G401.6 (cell line): ENCODE data around the gene GPT2.
A peak's percentile ranks its signal among the peaks of the same experiment; 100 is the strongest.

Experiments
- FAIRE-seq: peaks from 2 replicates; lab custom pipeline; 2012; peaks lifted over from hg19 to GRCh38; lab: Jason Lieb, UNC

GPT2 gene

DNA sequence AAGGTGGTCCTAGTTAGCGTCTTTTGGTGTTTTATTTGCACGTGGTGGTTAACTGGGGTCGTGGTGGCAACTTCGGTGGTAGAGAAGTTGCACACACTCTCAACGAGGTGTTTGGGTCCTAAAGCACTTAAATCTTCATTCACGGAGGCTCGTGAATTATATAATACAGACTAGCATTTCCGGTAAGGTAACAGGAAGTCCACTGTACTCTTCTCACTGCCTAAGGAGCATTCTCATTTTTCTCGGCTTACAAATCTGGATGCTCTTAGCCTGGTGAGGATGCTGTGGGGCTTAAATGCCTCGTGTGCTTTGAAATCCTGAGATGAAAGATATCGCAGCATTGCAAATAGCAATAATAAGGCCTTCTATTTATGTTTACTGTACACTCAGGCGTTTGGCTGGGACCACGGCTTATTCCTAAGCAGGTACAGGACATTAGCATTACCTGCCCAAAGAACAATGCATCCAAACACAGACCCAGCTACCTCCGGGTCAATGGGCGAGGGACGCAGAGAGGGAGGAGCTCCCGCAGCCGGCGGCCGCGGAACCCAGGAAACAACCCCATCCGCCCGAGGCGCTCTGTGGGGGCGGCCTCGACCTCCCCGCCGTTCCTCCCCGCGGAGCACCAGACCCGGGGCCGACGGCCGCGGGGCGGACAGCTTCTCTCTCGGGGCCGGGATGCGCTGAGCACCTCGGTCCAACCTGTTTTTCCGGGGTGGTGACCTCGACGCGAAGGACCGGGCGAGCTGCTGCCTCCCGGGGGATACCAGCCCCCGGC, 88.5 kb downstream of the GPT2 start:
- no peak for FAIRE-seq

GRCh38 chr16:46973207-46973995, 89.2 kb downstream of the GPT2 start, which contains the start of gene DNAJA2:
Gene DNAJA2 (minus strand): TSS chr16:46973674. CDS start chr16:46973572, 102 bp downstream.
- FAIRE-seq, result peak; percentile 40

- no peak for FAIRE-seq
Observed at GRCh38 chr16:46973996-46974324, 89.8 kb downstream of the GPT2 start.

DNA sequence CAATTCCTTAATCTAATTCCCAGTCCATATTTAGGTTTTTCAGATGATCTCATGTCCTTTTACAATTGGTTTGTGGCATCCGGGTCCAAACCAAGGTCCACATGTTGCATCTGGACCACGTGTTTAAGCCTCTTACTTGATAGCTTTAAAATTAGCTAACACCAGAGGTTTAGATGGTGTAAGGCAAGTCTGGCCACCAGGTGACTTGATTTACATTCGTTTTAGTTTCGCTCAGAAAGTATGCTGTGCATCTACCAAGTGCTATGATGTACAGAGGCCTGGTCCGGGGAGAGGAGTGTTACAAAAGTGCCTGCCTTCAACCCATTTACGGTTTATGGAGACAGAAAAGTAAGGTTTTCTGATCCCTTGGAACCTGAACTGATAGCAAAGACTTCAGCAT, 90.2 kb downstream of the GPT2 start:
- no peak for FAIRE-seq

DNA sequence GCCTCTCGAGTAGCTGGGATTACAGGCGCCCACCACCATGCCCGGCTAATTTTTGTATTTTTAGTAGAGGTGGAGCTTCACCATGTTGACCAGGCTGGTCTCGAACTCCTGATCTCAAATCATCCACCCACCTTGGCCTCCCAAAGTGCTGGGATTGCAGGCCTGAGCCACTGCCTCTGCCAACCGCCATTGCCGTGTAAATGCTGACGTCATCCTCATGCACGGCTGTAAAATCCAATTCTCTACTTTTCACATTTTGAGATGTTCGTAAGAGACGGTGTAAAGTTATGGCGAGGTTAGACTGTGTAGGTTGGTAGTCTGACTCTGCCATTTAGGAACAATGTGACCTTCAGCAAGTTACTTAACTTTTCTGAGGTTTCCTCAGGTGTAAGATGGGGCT, 91.0 kb downstream of the GPT2 start:
- FAIRE-seq, result no peak

- FAIRE-seq, result no peak
Observed at GRCh38 chr16:46975908-46976470, 91.8 kb downstream of the GPT2 start.

DNA sequence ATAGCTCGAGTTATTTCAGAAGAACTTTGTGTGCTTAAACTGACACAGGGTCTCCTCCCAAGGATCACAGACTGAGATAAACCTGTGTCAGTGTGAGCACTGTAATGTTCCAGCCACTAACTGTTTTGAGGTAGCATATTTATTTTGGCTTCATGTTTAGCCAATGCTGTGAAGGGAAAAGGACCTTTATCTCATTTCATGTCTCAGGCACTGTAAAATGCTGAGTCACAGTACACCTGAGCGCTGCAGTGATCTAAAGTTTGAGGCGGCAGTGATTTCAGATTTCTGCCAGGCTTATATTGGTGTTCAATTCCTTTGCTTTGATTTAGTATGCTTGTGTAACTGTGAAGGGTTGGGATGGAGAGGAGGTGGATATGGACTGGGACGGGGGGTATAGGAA, 92.4 kb downstream of the GPT2 start:
- FAIRE-seq, result no peak
